Loucy (cell line): ENCODE data around the gene ZNF76.

Experiments
- H2AFZ ChIP-seq: fragments of 200-600 bp; sonication (generic); 2 replicates; pipeline ENCODE4 v1.6.0; 2016; ENCODE audit warnings: antibody characterized with exemption, mild to moderate bottlenecking, low read length, moderate library complexity
- H3F3A ChIP-seq: fragments of 200-600 bp; 2 replicates; pipeline ENCODE4 v1.6.0; 2016; ENCODE audit warnings: antibody characterized with exemption, low read depth, mild to moderate bottlenecking
- H3K27me3 ChIP-seq: fragments of 200-600 bp; sonication (generic); 2 replicates; pipeline ENCODE4 v1.6.1; 2014; ENCODE audit warnings: low read length, mild to moderate bottlenecking; ENCODE audit not compliant: insufficient read depth, poor library complexity, severe bottlenecking
- H3K36me3 ChIP-seq: fragments of 200-600 bp; sonication (generic); 2 replicates; pipeline ENCODE4 v1.6.1; 2016; ENCODE audit warnings: low read length; ENCODE audit not compliant: insufficient read depth
- H3K4me1 ChIP-seq: fragments of 200-600 bp; sonication (generic); 2 replicates; pipeline ENCODE4 v1.5.1; 2014; ENCODE audit warnings: low read length, mild to moderate bottlenecking; ENCODE audit not compliant: insufficient read depth, poor library complexity, severe bottlenecking
- H3K4me2 ChIP-seq: fragments of 200-600 bp; sonication (generic); 2 replicates; pipeline ENCODE4 v1.6.0; 2014; ENCODE audit warnings: antibody characterized with exemption, low read length, low read depth, mild to moderate bottlenecking; ENCODE audit not compliant: poor library complexity, severe bottlenecking
- H3K4me3 ChIP-seq: fragments of 200-600 bp; sonication (generic); 2 replicates; pipeline ENCODE4 v1.5.1; 2014; ENCODE audit warnings: low read length, mild to moderate bottlenecking, mixed read lengths; ENCODE audit not compliant: poor library complexity, severe bottlenecking
- H3K79me2 ChIP-seq: fragments of 200-600 bp; sonication (generic); 2 replicates; pipeline ENCODE4 v1.6.1; 2014; ENCODE audit warnings: low read length; ENCODE audit not compliant: insufficient read depth
- H3K9ac ChIP-seq: fragments of 200-600 bp; sonication (generic); 2 replicates; pipeline ENCODE4 v1.6.0; 2014; ENCODE audit warnings: mild to moderate bottlenecking, low read depth, low read length, moderate library complexity; ENCODE audit not compliant: poor library complexity, severe bottlenecking
- H3K9me2 ChIP-seq: fragments of 200-600 bp; sonication (generic); replicated peaks from 2 replicates; pipeline ENCODE4 v1.6.1; 2016; ENCODE audit warnings: low read depth, low read length, mixed read lengths
- H3K9me3 ChIP-seq: fragments of 200-600 bp; sonication (generic); 2 replicates; pipeline ENCODE4 v1.6.1; 2014; ENCODE audit warnings: mild to moderate bottlenecking, antibody characterized with exemption, low read length, low read depth; ENCODE audit not compliant: insufficient read depth
- H4K20me1 ChIP-seq: fragments of 200-600 bp; sonication (generic); 2 replicates; pipeline ENCODE4 v1.6.0; 2014; ENCODE audit warnings: antibody characterized with exemption, low read length, mild to moderate bottlenecking; ENCODE audit not compliant: insufficient read depth, poor library complexity, severe bottlenecking
- EZH2phosphoT487 ChIP-seq: fragments of 200-600 bp; IDR thresholded peaks from 2 replicates; pipeline ENCODE4 v1.6.1; 2018; ENCODE audit warnings: antibody characterized with exemption, mild to moderate bottlenecking, moderate library complexity, borderline replicate concordance
- TF ChIP-seq, protein P1 (sequence below): fragments of 200-600 bp; sonication (generic); conservative IDR thresholded peaks from 2 replicates; pipeline ENCODE4 v1.5.1; 2014; ENCODE audit warnings: mild to moderate bottlenecking, antibody characterized with exemption, low read length

Gene ZNF76

DNA sequence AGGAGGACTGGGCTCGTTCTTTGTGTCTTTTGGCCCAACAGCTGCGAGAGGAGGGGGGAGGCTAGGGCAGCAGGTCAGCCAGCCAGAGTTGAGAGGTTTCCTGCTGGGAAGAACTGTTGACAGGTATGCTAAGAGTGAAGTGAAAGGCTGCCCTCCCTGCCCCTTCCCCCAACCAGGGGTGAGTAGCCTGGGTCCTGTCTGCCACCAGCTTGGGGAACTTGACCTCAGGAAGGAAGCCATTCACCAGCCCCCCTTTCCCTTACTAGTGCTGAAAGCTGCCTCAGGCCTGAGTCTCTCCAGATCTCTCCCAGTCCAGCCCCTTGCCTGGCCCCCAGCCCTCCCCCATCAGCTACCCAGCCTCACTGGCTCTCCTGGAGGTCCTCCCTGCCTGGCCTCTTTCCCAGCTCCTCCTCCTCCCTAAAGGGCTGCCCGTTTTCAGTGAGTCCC is 20.7 kb upstream of the ZNF76 start:
- H3K36me3 ChIP-seq: no peaks in the 10 kb centered on the region
- H3K4me3 ChIP-seq: peak overlapping the region; percentile 37
- no peaks in the 10 kb centered on the region for H3K9me3 ChIP-seq
- H4K20me1 ChIP-seq: no peaks in the 10 kb centered on the region
- H3K79me2 ChIP-seq: no peaks in the 10 kb centered on the region
- H3K9ac ChIP-seq: peak overlapping the region; percentile 66
- no peaks in the 10 kb centered on the region for H3F3A ChIP-seq
- no peaks in the 10 kb centered on the region for H3K27me3 ChIP-seq
- H3K4me2 ChIP-seq: peak overlapping the region; percentile 70
- H3K4me1 ChIP-seq: peaks cover 32% of the 10 kb centered on the region
- H2AFZ ChIP-seq: no peak overlapping the region
- no peaks in the 10 kb centered on the region for H3K9me2 ChIP-seq
- TF ChIP-seq, protein P1, sequence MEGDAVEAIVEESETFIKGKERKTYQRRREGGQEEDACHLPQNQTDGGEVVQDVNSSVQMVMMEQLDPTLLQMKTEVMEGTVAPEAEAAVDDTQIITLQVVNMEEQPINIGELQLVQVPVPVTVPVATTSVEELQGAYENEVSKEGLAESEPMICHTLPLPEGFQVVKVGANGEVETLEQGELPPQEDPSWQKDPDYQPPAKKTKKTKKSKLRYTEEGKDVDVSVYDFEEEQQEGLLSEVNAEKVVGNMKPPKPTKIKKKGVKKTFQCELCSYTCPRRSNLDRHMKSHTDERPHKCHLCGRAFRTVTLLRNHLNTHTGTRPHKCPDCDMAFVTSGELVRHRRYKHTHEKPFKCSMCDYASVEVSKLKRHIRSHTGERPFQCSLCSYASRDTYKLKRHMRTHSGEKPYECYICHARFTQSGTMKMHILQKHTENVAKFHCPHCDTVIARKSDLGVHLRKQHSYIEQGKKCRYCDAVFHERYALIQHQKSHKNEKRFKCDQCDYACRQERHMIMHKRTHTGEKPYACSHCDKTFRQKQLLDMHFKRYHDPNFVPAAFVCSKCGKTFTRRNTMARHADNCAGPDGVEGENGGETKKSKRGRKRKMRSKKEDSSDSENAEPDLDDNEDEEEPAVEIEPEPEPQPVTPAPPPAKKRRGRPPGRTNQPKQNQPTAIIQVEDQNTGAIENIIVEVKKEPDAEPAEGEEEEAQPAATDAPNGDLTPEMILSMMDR: no peak
- TF ChIP-seq EZH2phosphoT487: no peak

DNA sequence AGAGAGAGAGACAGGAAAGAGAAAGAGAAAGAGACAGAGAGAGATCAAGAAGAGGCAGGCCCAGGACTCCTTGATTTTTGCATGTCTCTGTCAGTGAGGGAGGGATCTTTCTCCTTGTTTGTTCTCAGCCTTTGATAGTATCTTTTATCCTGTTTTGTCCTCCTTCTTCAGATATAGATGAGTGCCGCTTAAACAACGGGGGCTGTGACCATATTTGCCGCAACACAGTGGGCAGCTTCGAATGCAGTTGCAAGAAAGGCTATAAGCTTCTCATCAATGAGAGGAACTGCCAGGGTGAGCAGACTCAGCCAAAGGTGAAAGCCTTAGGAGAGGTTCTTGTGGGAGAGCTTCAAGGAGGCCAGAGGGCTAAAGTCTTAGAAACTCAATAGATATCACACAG is 20.0 kb upstream of the ZNF76 start:
- Histone ChIP-seq H3K36me3 (no peaks in the 10 kb centered on the region), H3K9me2 (no peaks in the 10 kb centered on the region), H4K20me1 (no peaks in the 10 kb centered on the region)

DNA sequence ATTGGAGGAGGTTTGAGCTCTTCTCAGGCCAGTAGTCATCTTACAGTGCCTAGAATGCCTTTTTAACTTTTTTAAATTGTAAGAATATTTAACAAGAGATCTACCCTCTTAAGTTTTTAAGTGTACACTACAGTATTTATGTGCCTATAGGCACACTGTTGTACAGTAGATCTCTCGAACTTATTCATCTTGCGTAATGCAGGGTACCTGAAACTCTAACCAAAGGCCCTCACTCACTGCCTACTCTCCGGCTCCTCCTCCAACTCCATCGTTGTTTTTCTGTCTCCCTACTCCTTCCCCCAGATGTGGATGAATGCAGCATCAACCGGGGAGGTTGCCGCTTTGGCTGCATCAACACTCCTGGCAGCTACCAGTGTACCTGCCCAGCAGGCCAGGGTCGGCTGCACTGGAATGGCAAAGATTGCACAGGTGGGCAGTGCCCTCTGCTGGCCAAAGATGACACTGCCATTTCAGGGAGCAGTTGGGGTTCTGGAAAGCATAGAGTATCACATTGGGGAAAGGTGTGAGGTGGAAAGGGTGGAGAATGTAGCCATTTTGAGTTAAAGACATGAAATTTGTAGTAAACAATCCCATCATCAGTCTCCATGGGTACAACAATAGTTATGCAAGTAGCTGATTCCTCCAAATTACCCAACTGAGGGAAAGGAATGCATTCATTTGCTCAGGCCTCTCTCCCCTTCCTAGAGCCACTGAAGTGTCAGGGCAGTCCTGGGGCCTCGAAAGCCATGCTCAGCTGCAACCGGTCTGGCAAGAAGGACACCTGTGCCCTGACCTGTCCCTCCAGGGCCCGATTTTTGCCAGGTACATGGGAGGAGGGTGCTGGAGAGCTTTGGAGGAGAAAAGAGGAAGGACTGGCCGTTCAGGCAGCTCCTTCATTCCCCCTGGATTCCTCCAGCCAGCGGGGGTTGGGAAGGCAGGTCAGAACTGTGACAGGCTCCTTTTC is 18.4 kb upstream of the ZNF76 start:
- H3K4me3 ChIP-seq: no peak overlapping the region
- no peaks in the 10 kb centered on the region for H3F3A ChIP-seq
- no peaks in the 10 kb centered on the region for H3K79me2 ChIP-seq
- H3K4me2 ChIP-seq: no peak overlapping the region
- TF ChIP-seq, protein P1: peak; percentile 99
- no peak for TF ChIP-seq EZH2phosphoT487
- H3K36me3 ChIP-seq: no peaks in the 10 kb centered on the region
- H3K9me2 ChIP-seq: no peaks in the 10 kb centered on the region
- no peaks in the 10 kb centered on the region for H4K20me1 ChIP-seq
- H2AFZ ChIP-seq: no peak overlapping the region
- no peak overlapping the region for H3K9ac ChIP-seq
- H3K4me1 ChIP-seq: peaks cover 32% of the 10 kb centered on the region
- no peaks in the 10 kb centered on the region for H3K27me3 ChIP-seq
- no peaks in the 10 kb centered on the region for H3K9me3 ChIP-seq

More for the DNA sequence above, 20.0 kb upstream of the ZNF76 start:
- H3K4me1 ChIP-seq: peaks cover 32% of the 10 kb centered on the region
- H3K4me3 ChIP-seq: peak overlapping the region; percentile 37
- peak overlapping the region; percentile 66 for H3K9ac ChIP-seq
- H3F3A ChIP-seq: no peaks in the 10 kb centered on the region
- no peak for TF ChIP-seq EZH2phosphoT487
- TF ChIP-seq, protein P1: no peak
- no peak overlapping the region for H2AFZ ChIP-seq
- peak overlapping the region; percentile 70 for H3K4me2 ChIP-seq
- H3K79me2 ChIP-seq: no peaks in the 10 kb centered on the region
- no peaks in the 10 kb centered on the region for H3K9me3 ChIP-seq
- no peaks in the 10 kb centered on the region for H3K27me3 ChIP-seq
